Measurements from ENCODE around the gene TMEM121B. TPM values are rescaled to one million over a fixed set of nuclear protein-coding genes. Genes with fewer than 3 reads are reported as not detected.
A peak's percentile ranks its signal among the peaks of the same experiment; 100 is the strongest.

Gene TMEM121B
- total RNA-seq, 1 donor from 2014 or later, result 1.9 TPM

- Histone ChIP-seq H3K27ac (ENCODE audit: low read depth, low read length) (peak overlapping the region; percentile 64), H4K20me1 (ENCODE audit: insufficient read depth, low read length) (no peaks in the 10 kb centered on the region), H2AFZ (ENCODE audit: low read depth, low read length) (no peak overlapping the region), H3K9me3 (ENCODE audit: insufficient read depth, low read depth, low read length) (no peaks in the 10 kb centered on the region), H3K4me3 (ENCODE audit: insufficient read depth, low read depth, low read length) (no peak overlapping the region), H3K79me2 (ENCODE audit: insufficient read depth, low read length) (no peaks in the 10 kb centered on the region), H3K4me1 (ENCODE audit: insufficient read depth, low read length) (peaks cover 16% of the 10 kb centered on the region), H3K27me3 (ENCODE audit: insufficient read depth, low read length) (no peaks in the 10 kb centered on the region), H3K9ac (ENCODE audit: low read length) (no peak overlapping the region), H3K4me2 (ENCODE audit: low read length) (peak overlapping the region; percentile 29), H3K36me3 (ENCODE audit: insufficient read depth, low read length) (no peaks in the 10 kb centered on the region)
- no peak for TF ChIP-seq EZH2 (IDR thresholded peaks at IDR 0.05; ENCODE audit: insufficient read depth, low read length)
- no peak for TF ChIP-seq CTCF (IDR thresholded peaks at IDR 0.05; ENCODE audit: insufficient read depth, low read depth, low read length)
- no peaks in the 10 kb centered on the region for H3K27me3 Mint-ChIP-seq (ENCODE audit: low read depth, unreplicated experiment)
- no peak overlapping the region for H3K4me3 Mint-ChIP-seq (ENCODE audit: unreplicated experiment)
- H3K4me1 Mint-ChIP-seq (ENCODE audit: low read depth, unreplicated experiment), result peaks cover 18% of the 10 kb centered on the region
- peak overlapping the region; percentile 86 for H3K27ac Mint-ChIP-seq (ENCODE audit: unreplicated experiment)
- H3K36me3 Mint-ChIP-seq (ENCODE audit: low read depth, unreplicated experiment), result no peaks in the 10 kb centered on the region
- FAIRE-seq (peak; percentile 80), DNase-seq (ENCODE audit: low read depth) (peak; percentile 86)
- no peaks in the 10 kb centered on the region for H3K9me3 Mint-ChIP-seq (ENCODE audit: unreplicated experiment)
These were observed 43.9 kb downstream of the TMEM121B start for GRCh38 chr22:17077255-17077654.

DNA sequence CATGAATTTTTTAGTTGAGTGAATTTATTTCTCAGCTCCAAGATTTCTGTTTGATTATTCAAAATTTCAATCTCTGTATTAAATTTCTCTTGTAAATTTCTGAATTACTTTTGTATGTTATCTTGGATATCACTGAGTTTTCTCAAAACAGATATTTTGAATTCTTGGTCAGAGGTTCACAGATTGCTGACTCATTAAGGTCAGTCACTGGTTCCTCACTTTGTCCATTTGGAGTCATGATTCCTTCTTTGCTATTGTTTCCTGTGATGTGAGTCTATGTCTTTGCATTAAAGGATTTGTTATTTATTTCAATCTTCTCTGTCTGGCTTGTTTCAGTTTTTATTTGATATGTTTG is 46.5 kb downstream of the TMEM121B start:
- Mint-ChIP-seq H3K27ac (ENCODE audit: unreplicated experiment) (peak overlapping the region; percentile 50), H3K4me1 (ENCODE audit: low read depth, unreplicated experiment) (peaks cover 12% of the 10 kb centered on the region), H3K4me3 (ENCODE audit: unreplicated experiment) (no peak overlapping the region), H3K27me3 (ENCODE audit: low read depth, unreplicated experiment) (no peaks in the 10 kb centered on the region), H3K9me3 (ENCODE audit: unreplicated experiment) (no peaks in the 10 kb centered on the region), H3K36me3 (ENCODE audit: low read depth, unreplicated experiment) (no peaks in the 10 kb centered on the region)
- H3K79me2 ChIP-seq (ENCODE audit: insufficient read depth, low read length), result no peaks in the 10 kb centered on the region
- no peaks in the 10 kb centered on the region for H4K20me1 ChIP-seq (ENCODE audit: insufficient read depth, low read length)
- peak overlapping the region; percentile 70 for H3K4me2 ChIP-seq (ENCODE audit: low read length)
- no peak for DNase-seq (ENCODE audit: low read depth)
- H3K27ac ChIP-seq (ENCODE audit: low read depth, low read length), result no peak overlapping the region
- no peaks in the 10 kb centered on the region for H3K9me3 ChIP-seq (ENCODE audit: insufficient read depth, low read depth, low read length)
- H3K9ac ChIP-seq (ENCODE audit: low read length), result no peak overlapping the region
- peaks cover 16% of the 10 kb centered on the region for H3K4me1 ChIP-seq (ENCODE audit: insufficient read depth, low read length)
- no peak for FAIRE-seq
- H2AFZ ChIP-seq (ENCODE audit: low read depth, low read length), result no peak overlapping the region
- no peaks in the 10 kb centered on the region for H3K27me3 ChIP-seq (ENCODE audit: insufficient read depth, low read length)
- no peaks in the 10 kb centered on the region for H3K36me3 ChIP-seq (ENCODE audit: insufficient read depth, low read length)
- TF ChIP-seq CTCF (IDR thresholded peaks at IDR 0.05; ENCODE audit: insufficient read depth, low read depth, low read length) (no peak), EZH2 (IDR thresholded peaks at IDR 0.05; ENCODE audit: insufficient read depth, low read length) (no peak)
- no peak overlapping the region for H3K4me3 ChIP-seq (ENCODE audit: insufficient read depth, low read depth, low read length)

- H3K4me3 Mint-ChIP-seq (ENCODE audit: unreplicated experiment), result no peak overlapping the region
- H3K9ac ChIP-seq (ENCODE audit: low read length), result no peak overlapping the region
- no peak overlapping the region for H3K27ac Mint-ChIP-seq (ENCODE audit: unreplicated experiment)
- no peaks in the 10 kb centered on the region for H3K27me3 Mint-ChIP-seq (ENCODE audit: low read depth, unreplicated experiment)
- H3K36me3 ChIP-seq (ENCODE audit: insufficient read depth, low read length), result no peaks in the 10 kb centered on the region
- H3K79me2 ChIP-seq (ENCODE audit: insufficient read depth, low read length), result no peaks in the 10 kb centered on the region
- no peaks in the 10 kb centered on the region for H4K20me1 ChIP-seq (ENCODE audit: insufficient read depth, low read length)
- H3K4me1 Mint-ChIP-seq (ENCODE audit: low read depth, unreplicated experiment), result peaks cover 9% of the 10 kb centered on the region
- no peaks in the 10 kb centered on the region for H3K27me3 ChIP-seq (ENCODE audit: insufficient read depth, low read length)
- H3K9me3 Mint-ChIP-seq (ENCODE audit: unreplicated experiment), result no peaks in the 10 kb centered on the region
- no peaks in the 10 kb centered on the region for H3K9me3 ChIP-seq (ENCODE audit: insufficient read depth, low read depth, low read length)
- no peak overlapping the region for H3K4me3 ChIP-seq (ENCODE audit: insufficient read depth, low read depth, low read length)
- no peaks in the 10 kb centered on the region for H3K36me3 Mint-ChIP-seq (ENCODE audit: low read depth, unreplicated experiment)
- peaks cover 16% of the 10 kb centered on the region for H3K4me1 ChIP-seq (ENCODE audit: insufficient read depth, low read length)
- no peak overlapping the region for H2AFZ ChIP-seq (ENCODE audit: low read depth, low read length)
- DNase-seq (ENCODE audit: low read depth) (no peak), FAIRE-seq (no peak)
- no peak for TF ChIP-seq CTCF (IDR thresholded peaks at IDR 0.05; ENCODE audit: insufficient read depth, low read depth, low read length)
- no peak for TF ChIP-seq EZH2 (IDR thresholded peaks at IDR 0.05; ENCODE audit: insufficient read depth, low read length)
- H3K27ac ChIP-seq (ENCODE audit: low read depth, low read length), result no peak overlapping the region
- H3K4me2 ChIP-seq (ENCODE audit: low read length), result no peak overlapping the region
These were observed 48.3 kb downstream of the TMEM121B start for GRCh38 chr22:17072877-17073276.

Other genes with a start within 250 kb of the TMEM121B start
- gene GAB4, start 113.1 kb downstream of the TMEM121B start, total RNA-seq, result not detected in 2 replicates
- gene IL17RA, start 36.4 kb downstream of the TMEM121B start, total RNA-seq, result 21.5 and 26.7 TPM in 2 replicates
- gene HDHD5, start 37.9 kb upstream of the TMEM121B start, total RNA-seq, result 27.6 and 28.8 TPM in 2 replicates
- gene ADA2, start 98.1 kb upstream of the TMEM121B start, total RNA-seq, result 5.0 and 6.4 TPM in 2 replicates
- 12.6 and 15.7 TPM in 2 replicates for gene CECR2, start 248.1 kb upstream of the TMEM121B start, total RNA-seq